Transverse colon (tissue), 4 donors: ENCODE measurements around the gene FAM83F.

Experiments
- CTCF ChIP-seq, 5 experiments: fragments of 200-600 bp in 3 of 5; fragments of 450-650 bp in 2 of 5; sonication (generic) in 3 of 5; IDR thresholded peaks; 1 replicate in 2 of 5; 2 replicates in 3 of 5; pipeline ENCODE4 v1.5.1; 2016 to 2017; ENCODE audit warnings: antibody characterized with exemption in 5 of 5, inconsistent platforms in 3 of 5, mild to moderate bottlenecking in 2 of 5, moderate library complexity in 1 of 5
- EP300 ChIP-seq: sonication (generic); formaldehyde crosslinking; IDR thresholded peaks from one replicate; pipeline ENCODE4 v1.6.1; 2017; ENCODE audit warnings: antibody characterized with exemption, low read depth
- POLR2A ChIP-seq: fragments of 450-650 bp; IDR thresholded peaks from one replicate; pipeline ENCODE4 v1.6.1; 2016; ENCODE audit warnings: antibody characterized with exemption, mild to moderate bottlenecking, moderate library complexity
- POLR2AphosphoS5 ChIP-seq, 3 donors: sonication (generic); formaldehyde crosslinking; IDR thresholded peaks; one replicate each; pipeline ENCODE4 v1.6.1; 2016; ENCODE audit warnings: antibody characterized with exemption in 3 of 3

GRCh38 chr22:40041366-40042137, 46.8 kb downstream of the FAM83F start:
- TF ChIP-seq POLR2AphosphoS5 (IDR thresholded peaks at IDR 0.05), result no peak
- TF ChIP-seq POLR2A, result no peak
- no peak for TF ChIP-seq CTCF (IDR thresholded peaks at IDR 0.05)
- no peak for TF ChIP-seq EP300
